Astrocyte of the cerebellum (primary cell): ENCODE measurements around the gene CBX7.

ENCODE experiments used
- DNase-seq: peaks from one replicate; pipeline ENCODE4 v3.0.0-alpha.2; 2011; ENCODE audit warnings: low read depth
- H3K4me3 ChIP-seq: 2 replicates; pipeline ENCODE4 v1.5.1; 2011; ENCODE audit warnings: mild to moderate bottlenecking, low read depth, low read length, moderate library complexity
- CTCF ChIP-seq: IDR thresholded peaks from 2 replicates; pipeline ENCODE4 v1.5.1; 2012; ENCODE audit warnings: low read length, low read depth, moderate library complexity, mild to moderate bottlenecking; ENCODE audit errors: missing control alignments
- in situ Hi-C: cut with HindIII; loops from 2 replicates; pipeline ENCODE4 v1.10.0; 2017; ENCODE audit warnings: low sequenced_read_pairs

The CBX7 gene

GRCh38 chr22:39114112-39114511, 38.4 kb downstream of the CBX7 start:
- H3K4me3 ChIP-seq: no peak overlapping the region

GRCh38 chr22:39110631-39111561, 41.6 kb downstream of the CBX7 start:
- TF ChIP-seq CTCF: no peak
- H3K4me3 ChIP-seq: no peak overlapping the region
- in situ Hi-C loops: no loop called here
- no peak for DNase-seq

More at GRCh38 chr22:39114112-39114511, 38.4 kb downstream of the CBX7 start:
- TF ChIP-seq CTCF: no peak
- DNase-seq: no peak
- in situ Hi-C loops: no loop called here

- no peak for TF ChIP-seq CTCF
- in situ Hi-C loops: no loop called here
- DNase-seq: no peak
- no peak overlapping the region for H3K4me3 ChIP-seq
Observed at GRCh38 chr22:39109361-39109760, 43.1 kb downstream of the CBX7 start.

GRCh38 chr22:39108487-39108886, 44.0 kb downstream of the CBX7 start:
- in situ Hi-C loops: no loop called here
- no peak for TF ChIP-seq CTCF
- DNase-seq: no peak
- H3K4me3 ChIP-seq: no peak overlapping the region

- in situ Hi-C loops: no loop called here
- TF ChIP-seq CTCF: no peak
Observed at GRCh38 chr22:39106326-39106725, 46.2 kb downstream of the CBX7 start.

GRCh38 chr22:39103431-39103830, 49.0 kb downstream of the CBX7 start:
- TF ChIP-seq CTCF: no peak
- no peak overlapping the region for H3K4me3 ChIP-seq
- in situ Hi-C loops: no loop called here
- no peak for DNase-seq

More at GRCh38 chr22:39106326-39106725, 46.2 kb downstream of the CBX7 start:
- H3K4me3 ChIP-seq: no peak overlapping the region
- no peak for DNase-seq
